CD4-positive, alpha-beta T cell treated with Interleukin-1 beta for 1 hour (primary cell): ENCODE results near the gene GRK1.

Experiments used
- DNase-seq, 2 donors: peaks; one replicate each; pipeline ENCODE4 v3.0.0-alpha.2; 2020 to 2022

The GRK1 gene

DNA sequence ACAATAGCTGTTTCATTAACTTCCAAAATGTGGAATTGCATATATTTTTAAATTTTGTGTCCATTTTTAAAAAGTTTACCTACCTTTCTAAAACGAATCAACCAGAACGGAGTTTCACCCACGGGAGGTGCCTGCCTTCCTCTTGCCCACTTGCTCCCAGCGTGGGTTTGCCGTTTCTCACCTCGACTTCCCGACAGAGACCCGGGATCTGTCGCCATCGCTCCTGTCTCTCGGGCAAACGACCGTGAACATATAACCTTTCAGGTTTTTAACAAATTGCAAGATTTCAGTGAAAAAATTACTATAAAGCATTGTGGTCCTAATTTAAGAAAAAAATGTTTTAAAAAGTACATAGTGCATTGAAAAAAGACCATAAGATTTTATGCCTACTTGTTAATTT lies 96.2 kb downstream of the GRK1 start:
- no peak for DNase-seq

DNA sequence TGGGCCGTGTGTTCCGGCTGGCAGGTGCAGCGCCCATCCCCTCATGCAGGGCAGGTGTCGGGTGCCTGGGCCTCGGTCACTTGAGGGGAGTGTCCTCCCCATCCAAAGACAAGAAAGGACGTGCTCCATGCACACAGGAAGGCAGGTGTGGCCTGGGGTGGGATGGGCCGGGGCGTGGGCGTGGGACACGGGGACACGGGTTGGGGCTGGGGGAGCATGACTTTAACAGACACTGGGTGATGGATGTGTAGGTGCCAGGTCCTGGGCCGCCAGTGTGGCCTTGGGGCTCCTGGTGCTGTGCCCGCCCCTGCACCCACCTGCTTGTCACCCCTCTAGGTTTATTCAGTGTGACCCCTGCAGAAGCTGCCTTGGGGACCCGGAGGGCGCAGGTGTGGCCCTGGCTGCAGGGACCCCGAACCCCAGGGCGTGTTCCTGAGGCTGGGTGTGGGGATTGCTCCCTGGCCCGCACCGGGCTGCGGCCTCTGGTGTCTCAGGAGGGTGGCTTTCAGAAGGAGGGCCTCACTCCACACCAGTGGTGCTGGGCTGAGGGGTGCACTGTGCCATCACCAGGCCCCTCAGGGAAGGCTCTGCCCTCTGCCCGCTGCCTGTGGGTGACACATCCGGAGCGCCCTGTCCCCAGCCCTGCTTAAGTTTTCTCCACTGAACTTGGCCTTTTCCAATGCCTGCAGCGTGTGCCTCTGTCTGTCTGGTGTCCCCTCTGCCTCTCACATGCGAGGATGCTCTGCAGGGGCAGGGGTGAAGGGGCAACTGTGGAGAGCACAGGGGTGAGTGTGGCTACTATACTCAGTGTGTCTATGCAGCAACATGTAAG lies 97.2 kb downstream of the GRK1 start:
- no peak for DNase-seq

DNA sequence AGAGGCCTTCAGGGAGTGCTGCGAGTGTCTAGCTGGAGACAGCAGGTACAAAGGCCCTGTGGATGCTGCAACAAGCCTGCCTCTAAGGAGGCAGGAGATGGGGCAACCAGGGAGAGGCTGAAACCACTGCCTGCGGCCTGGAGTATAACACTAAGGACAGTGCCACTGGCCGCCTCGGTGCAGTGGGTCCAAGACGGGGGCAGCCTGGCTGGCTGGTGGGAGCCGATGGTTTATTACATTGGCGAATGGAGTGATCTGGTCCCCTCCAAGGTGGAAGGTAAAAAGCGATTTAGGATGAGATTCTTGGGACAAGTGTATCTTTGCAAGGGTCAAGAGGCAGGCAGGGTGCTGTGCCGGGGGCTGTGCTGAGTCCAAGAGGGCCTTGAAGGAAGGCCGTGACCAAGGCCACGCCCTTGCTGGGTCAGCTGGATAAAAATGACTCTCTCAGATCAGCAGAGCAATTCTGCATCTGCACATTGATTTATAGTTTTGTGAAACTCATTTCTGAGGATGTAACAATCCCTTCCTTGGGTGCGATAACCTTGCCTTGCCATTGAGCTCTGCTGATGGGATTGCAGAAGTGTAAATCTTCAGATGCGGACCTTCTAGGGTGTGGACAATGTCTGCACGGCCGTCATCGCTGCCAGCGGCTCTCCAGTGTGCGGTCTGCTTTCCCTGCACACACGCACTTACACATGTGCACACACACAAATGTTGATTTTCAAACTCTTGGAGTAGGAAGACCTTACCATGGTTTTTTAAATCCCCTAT lies 98.0 kb downstream of the GRK1 start:
- no peak for DNase-seq

DNA sequence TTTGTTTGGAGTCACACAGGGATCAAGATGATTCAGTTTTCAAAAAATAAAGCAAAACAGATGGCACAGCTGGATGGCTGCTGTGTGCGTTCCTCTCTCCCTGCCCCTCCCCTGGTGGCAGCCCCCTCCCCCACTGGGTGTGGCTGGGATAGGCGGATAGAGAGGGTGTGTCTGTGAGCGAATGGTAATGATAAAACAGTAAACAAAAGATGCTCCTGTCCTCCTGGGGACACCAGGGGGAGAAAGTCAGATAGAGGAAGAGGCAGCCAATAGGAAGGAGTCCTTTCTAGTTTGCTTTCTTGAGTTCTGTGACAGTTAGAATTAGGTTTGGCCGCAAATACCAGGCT lies 98.5 kb downstream of the GRK1 start:
- DNase-seq: no peak

DNA sequence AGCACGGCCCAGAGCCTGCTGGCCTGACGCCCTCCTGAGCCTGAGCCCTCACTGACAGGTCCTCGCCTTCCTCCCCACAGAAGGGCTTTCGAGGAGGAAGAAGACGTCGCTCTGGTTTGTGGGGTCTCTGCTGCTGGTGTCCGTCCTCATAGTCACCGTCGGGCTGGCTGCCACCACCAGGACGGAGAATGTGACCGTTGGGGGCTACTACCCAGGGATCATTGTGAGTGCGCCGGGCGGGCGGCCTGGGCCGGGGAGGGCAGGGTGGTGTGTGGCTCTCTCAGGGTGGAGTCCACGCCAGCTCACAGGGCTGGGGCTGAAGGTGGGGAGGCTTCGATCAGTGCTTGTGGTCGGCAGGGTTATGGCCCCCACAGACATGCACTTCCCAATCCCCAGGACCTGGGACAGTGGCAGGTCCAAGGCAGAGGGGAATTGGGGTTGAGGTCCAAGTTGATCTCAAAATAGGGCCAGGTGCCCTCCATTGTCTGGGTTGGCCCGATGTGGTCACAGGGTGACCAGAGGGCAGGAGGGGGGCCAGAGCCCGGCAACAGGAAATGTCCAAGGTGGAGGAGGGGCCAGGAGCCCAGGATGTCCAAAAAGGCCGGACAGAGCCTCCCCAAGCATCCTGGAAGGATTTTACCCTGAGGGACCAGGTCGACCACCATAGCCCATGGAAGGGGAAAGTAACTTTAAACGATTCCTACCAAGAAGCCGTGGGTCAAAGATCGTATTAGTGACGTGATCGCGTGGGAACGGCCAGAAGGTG lies 99.2 kb downstream of the GRK1 start:
- no peak for DNase-seq

DNA sequence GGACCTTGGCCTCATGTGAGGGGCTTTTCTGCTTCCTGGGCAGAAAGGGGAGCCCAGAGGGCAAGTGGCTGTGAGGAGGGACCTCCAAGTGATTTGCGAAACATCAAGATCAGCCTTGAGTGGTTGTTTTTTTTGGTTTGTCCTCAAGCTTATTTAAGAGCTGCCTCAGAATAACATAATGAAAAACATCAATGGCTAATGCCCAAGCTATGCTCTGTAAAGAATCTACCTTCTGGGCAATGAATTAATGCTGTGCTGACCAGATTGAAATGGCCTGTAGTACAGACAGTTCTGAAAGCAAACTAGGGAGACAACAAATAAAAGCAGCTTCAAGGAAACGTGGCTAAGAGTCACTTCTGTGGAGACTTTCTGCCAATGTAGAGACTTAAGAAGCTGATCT lies 100.3 kb downstream of the GRK1 start:
- no peak for DNase-seq

DNA sequence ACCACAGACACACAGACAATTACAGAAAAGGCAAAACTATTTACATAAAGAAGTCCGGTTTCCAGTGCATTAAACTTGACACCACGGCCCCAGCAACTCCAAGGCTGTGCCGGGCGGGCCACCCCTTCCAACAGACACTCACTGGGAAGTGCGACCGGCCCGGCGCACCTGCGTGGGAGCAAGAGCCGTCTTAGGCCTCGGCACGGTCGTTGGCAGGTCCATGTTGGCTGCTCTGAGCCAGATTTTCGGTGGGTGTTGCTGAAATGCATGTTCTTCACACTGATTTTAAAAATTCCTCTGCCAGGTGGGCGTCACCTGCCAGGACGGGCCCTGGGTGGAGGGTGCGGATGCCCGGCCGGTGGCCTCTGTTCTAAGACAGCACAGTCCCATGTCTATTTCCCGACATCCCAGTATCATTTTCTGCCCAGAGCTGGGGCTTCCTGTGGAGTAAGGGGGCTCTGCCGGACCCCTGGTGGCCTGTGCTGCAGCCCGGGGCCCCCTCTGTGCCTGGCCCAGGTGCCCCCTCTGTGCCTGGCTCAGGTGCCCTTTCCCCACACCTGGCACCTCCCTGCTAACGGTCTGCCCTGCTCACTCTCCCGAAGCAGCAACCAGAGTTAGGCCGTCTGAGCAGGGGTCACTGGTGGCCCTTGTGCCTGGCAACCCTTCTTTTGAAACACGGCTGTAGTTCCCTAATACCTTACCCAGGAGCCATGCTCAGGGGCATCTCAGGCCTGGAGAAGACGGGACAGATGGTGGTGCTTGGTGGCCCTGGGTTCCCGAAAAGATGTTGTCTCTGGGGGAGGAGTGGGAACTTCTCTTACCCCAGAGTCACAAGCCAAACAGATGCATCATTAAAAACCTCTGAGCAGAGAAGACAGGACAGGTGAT lies 101.2 kb downstream of the GRK1 start:
- no peak for DNase-seq

DNA sequence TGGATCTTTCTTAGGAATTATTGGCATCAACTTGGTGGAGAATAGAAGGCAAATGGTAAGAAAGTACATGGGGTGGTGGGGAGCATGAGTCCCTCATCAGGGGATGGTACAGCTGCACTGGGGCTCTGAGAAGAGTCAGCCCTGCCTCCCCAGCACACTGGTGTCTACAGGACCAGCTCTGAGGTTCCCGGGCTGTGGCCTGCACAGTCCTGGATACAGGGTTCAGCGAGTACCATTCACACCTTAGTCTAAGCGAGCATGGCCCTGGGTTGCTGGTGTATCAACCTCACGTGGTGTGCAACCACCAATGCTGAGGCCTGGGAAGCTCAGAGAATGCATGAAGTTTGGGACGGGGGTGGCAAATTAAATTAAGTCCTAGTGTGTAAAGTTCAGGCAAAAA lies 102.1 kb downstream of the GRK1 start:
- DNase-seq: no peak

DNA sequence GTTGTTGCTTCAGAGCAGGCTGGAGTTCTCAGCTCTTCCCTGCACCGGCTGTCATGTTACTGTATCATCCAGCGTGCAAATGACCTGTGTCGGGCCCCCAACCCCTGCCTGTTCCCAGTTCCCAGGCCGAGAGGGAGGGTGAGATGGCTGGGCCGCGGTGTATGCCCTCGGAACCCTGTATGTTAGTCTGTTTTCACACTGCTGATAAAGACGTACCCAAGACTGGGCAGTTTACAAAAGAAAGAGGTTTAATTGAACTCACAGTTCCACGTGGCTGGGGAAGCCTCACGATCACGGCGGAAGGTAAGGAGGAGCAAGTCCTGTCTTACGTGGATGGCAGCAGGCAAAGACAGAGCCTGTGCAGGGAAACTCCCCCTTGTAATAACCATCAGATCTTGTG lies 102.9 kb downstream of the GRK1 start:
- no peak for DNase-seq

DNA sequence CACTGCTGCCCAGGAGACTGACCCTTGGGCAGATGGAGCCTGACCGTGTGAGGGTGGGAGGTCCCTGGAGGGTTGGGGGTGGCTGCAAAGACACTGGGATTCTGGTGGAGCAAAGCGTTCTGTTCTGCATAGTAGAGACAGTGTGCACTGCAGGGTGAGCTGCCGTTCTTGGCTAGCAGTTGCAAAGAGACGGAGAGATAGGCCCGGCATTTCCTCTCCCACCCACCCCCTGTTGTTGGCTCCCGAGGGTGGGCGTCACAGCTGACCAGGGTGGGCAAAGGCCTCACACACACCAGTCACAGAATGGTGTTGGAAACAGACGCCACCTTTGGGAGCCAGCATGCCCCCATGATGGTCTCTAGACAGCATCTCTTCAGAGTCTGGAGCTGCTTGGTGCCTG lies 103.4 kb downstream of the GRK1 start:
- no peak for DNase-seq

DNA sequence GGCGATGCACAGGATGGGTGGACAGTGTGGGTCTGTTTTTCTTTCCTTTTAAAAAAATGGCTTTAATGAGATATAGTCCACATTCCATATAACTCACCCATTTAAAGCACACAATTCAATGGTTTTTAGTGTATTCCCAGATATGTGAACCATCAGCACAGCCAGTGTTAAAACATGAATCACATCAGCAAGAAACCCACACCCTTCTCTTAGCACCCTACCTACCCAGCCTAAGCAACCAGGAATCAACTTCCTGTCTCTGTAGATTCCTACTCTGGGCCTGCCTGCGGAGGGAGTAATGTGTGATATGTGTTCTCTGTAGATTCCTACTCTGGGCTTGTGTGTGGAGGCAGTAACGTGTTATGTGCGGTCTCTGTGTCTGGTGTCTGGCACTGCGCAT lies 103.9 kb downstream of the GRK1 start:
- DNase-seq: no peak

DNA sequence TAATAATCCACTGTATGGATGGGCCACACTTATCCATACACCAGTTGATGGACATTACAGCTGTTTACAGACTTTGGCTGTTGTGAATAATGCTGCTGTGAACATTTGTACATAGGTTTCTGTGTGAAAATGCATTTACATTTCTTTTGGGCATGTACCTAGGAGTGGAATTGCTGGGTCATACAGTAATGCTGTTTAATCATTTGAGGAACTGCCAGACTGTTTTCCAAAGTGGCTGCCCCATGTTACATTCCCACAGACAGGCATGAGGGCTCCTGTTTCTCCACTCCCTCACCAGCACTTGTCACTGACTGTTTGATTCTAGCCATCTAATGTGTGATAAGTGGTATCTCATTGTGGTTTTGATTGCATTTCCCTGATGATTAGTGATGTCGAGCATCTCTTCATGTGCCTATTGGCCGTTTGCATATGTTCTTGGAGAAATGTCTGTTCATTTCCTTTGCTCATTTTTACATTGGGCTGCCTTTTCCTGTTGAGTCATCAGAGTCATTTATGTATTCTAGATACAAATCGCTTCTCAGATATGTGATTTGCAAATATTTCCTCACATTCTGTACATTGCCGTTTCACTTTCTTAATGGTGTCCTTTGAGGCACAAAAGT lies 104.8 kb downstream of the GRK1 start:
- no peak for DNase-seq

DNA sequence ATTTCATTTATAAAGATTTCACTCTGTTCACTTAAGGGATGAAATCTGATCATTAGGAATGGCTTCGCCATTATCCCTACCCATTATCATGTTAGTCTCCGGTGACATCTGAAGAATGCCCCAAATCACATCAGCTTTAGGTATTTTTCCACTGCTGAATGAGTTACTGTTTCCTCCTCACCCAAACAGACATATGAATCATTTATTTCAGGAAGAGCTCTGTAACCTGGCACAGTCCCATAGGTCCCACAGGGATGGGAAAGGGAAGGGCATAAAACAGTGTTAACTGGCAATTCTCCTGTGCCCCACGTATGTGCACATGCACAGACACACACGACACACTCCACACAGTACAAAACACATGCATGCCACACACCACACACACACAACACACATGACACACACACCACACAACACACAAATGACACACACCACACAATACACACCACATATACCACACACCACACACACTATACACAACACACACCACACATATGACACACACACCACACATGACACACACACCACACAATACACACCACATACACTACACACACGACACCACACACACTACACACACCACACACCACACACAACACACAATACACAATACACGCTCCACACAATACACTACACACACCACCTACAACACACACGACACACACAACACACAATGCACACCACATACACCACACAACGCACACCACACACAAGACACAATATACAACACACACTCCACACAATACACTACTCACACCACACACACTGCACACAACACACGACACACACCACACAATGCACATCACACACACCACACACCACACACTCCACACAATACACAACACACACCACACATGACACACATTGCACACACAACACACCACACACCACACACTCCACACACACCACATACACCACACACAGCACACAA lies 107.4 kb downstream of the GRK1 start:
- no peak for DNase-seq

DNA sequence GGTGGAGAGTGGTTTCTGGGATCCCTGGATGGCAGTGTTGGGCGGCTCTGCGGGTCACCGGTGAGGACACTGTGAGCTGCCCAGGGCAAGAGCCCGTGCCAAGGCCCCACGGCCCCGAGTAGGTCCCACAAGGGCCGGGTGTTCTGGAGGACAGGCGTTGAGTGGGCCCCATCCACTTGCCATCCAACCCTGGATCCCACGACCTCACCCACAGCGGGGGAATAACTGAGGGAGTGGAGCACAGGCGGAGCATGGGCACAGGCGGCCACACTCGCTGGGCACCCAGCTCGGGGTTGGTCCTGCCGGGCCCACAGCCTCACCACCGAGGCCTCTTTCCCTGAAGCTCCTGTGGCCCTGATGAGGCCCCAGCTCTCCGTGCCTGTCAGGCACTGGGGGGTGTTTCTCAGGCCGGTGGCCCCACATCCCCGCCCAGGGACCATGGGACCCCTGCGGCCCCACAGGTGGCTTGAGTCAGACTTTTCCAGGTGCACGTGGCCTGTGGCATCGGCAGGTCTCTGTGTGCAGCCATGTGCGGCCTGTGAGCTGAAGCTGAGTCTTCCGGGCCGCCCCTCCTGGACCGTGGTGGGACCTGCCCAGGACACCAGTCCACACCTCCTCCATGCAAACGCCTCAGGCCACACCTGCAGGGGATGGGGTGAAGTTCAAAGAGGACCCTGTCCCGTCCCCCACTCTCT lies 108.6 kb downstream of the GRK1 start:
- no peak for DNase-seq

DNA sequence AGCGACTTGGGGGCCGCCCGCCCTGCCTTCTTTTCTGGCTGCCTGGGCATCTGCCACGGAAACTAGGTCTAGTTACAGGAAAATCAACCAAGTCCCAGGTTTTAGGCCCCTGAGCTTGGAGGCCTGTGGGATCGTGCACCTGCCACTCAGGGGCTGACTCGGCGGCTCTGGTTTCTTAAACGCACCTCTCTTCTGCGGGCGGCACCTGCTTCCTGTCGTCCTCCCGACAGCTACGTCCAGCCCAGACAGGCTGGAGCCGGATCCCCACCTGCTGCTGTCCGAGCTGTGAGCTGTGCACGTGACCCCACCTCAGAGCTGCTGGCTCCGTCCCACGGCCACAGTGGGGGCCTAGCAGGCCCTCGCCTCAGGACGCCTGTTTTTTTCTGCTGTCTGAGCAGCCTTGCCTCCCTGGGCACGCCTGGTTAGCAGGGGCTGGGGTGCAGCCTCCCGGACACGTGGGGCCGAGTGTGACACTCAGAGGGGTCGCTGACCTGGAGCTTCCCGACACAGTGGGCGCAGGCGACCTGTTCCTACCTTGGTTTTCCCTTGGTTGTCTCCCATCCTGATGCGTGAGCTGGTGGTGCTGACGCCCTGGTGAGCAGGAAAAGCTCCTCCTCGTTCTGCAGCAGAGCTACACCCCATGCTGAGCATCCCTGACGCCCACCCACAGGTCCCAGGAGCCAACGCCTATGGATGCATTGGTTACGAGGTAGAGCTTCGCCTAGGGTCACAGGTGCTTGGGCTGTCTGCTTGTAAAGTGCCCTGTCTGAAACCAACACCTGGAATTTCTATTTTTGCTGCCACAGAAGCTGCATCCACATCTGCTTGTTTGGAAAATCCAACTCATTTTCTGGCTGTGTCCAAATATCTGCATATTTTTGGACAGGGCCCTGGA lies 109.5 kb downstream of the GRK1 start:
- DNase-seq: no peak

DNA sequence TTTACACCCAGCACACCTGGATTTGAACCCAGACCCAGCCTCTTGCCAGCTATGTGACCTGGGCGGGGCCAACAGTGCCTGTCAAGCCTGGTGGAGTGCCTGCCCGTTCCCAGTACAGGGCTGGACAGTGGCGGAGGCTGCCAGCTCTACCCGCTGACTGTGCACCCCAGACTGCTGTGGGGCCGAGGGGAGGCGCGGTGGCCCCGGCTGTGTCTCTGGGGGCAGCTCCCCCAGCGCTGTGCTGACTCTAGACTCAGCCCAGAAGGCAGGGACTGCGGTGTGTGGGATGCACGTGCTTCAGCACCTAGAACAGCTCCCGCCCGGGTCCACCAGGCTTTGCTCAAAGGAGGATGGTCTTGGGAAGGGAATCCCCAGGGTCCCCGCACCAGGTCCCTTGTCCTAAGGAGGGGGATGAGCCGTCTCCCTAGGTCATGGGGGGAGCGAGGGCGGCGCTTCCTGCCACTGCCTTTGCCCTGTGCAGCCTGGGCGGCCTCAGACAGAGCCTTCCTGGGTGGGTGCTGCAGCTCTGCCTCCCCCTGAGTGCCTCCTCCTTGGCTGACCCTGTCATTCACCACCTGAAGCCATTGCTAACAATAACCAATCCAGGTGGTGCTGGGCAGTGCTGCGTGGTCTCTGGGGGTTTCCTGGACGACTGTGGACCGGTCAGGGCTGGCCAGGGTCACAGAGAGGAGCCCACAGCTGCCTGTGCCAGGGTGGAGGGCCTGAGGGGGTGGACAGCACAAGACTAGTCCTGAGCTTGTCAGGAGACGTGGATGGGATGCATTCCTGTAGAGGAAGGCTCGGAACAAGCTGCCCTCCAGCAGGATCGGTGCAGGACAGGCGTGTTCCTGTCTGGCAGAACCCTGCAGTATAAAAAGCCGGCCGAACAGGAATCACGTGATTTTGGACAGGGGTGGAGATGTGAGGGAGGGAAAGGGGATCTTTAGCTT lies 110.6 kb downstream of the GRK1 start:
- no peak for DNase-seq

DNA sequence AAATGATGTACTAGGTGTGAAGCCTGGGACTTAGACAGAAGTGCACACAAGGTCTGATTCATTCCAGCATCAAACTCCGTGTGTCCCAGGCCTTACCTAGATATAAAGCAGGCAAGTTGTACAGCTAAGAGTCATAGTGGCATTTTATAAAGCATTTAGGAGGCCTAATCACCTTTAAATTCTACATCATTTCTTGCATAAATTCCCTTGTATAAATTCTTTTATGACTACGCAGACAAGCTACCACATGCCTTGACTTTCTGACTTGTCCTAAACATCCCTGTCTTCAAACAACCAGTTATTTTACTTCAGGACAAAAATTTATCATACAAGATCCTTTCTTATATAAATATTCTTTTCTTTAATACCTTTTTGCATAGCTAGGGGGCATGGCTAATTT lies 114.6 kb downstream of the GRK1 start:
- no peak for DNase-seq

DNA sequence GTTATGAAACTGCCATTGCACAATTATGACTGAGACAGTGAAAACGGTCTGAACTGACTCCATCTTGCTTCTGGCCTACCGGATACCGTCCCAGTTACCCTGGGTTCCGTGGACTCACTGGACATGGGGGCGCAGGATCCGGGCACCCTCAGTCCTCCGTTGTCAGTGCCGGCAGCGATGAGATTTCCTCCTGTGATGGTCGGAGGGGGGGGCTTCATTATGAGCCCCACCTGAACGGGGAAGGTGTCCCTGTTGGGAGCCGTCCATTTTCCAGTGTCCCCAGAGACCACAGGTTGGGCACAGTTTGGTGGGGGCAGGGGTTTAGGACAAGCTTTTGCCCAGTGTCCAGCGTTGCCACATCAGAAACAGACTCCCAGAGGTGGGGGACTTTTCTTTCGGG lies 115.5 kb downstream of the GRK1 start:
- no peak for DNase-seq
